SK-N-SH treated with all-trans-retinoic acid at 6 μM for 48 hours (cell line): Measurements from ENCODE around the gene CDK14.

Source experiments
- ATAC-seq: fragments of 200-7000 bp; cut with Tn5 transposase; 3 replicates; pipeline ENCODE4 v1.9.1; 2020; ENCODE audit warnings: mild to moderate bottlenecking, moderate library complexity
- CSDC2 ChIP-seq: fragments of 250-450 bp; sonication (Bioruptor Pico); IDR thresholded peaks from 2 replicates; pipeline ENCODE4 v1.5.0; 2020; ENCODE audit warnings: mild to moderate bottlenecking, moderate library complexity
- ESRRG ChIP-seq: fragments of 250-450 bp; sonication (Bioruptor Pico); IDR thresholded peaks from 2 replicates; pipeline ENCODE4 v1.6.1; 2021; ENCODE audit warnings: mild to moderate bottlenecking
- GLIS3 ChIP-seq: fragments of 250-450 bp; sonication (Bioruptor Pico); IDR thresholded peaks from 2 replicates; pipeline ENCODE4 v1.5.0; 2020; ENCODE audit warnings: mild to moderate bottlenecking, moderate library complexity
- ISL1 ChIP-seq: fragments of 250-450 bp; sonication (Bioruptor Pico); IDR thresholded peaks from 2 replicates; pipeline ENCODE4 v2.1.2; 2022; ENCODE audit warnings: mild to moderate bottlenecking, moderate library complexity
- OSR1 ChIP-seq: fragments of 250-450 bp; sonication (Bioruptor Pico); IDR thresholded peaks from 2 replicates; pipeline ENCODE4 v1.8.0; 2022; ENCODE audit warnings: moderate library complexity, mild to moderate bottlenecking, inconsistent platforms
- PPARA ChIP-seq: fragments of 250-450 bp; sonication (Bioruptor Pico); IDR thresholded peaks from 2 replicates; pipeline ENCODE4 v1.5.0; 2020; ENCODE audit warnings: mild to moderate bottlenecking, borderline replicate concordance
- RARB ChIP-seq: fragments of 250-450 bp; sonication (Bioruptor Pico); IDR thresholded peaks from 2 replicates; pipeline ENCODE4 v1.8.0; 2021; ENCODE audit warnings: mild to moderate bottlenecking, moderate library complexity
- TCF4 ChIP-seq: fragments of 250-450 bp; sonication (Bioruptor Pico); IDR thresholded peaks from 2 replicates; pipeline ENCODE4 v1.8.0; 2021; ENCODE audit warnings: mild to moderate bottlenecking, moderate library complexity, borderline replicate concordance
- TOX ChIP-seq: fragments of 250-450 bp; sonication (Bioruptor Pico); IDR thresholded peaks from 2 replicates; pipeline ENCODE4 v1.8.0; 2021; ENCODE audit warnings: mild to moderate bottlenecking, moderate library complexity, borderline replicate concordance
- ZC3H10 ChIP-seq: fragments of 250-450 bp; sonication (Bioruptor Pico); IDR thresholded peaks from 2 replicates; pipeline ENCODE4 v1.5.1; 2021; ENCODE audit warnings: mild to moderate bottlenecking, moderate library complexity
- ZFP3 ChIP-seq: fragments of 250-450 bp; sonication (Bioruptor Pico); IDR thresholded peaks from 2 replicates; pipeline ENCODE4 v1.5.0; 2020; ENCODE audit warnings: mild to moderate bottlenecking, moderate library complexity
- ZFP30 ChIP-seq: fragments of 450-650 bp; formaldehyde crosslinking; IDR thresholded peaks from 2 replicates; pipeline ENCODE4 v1.5.0; 2022; ENCODE audit warnings: mild to moderate bottlenecking, moderate library complexity
- ZNF565 ChIP-seq: fragments of 450-650 bp; formaldehyde crosslinking; conservative IDR thresholded peaks from 2 replicates; pipeline ENCODE4 v1.5.0; 2020; ENCODE audit warnings: low read depth, mild to moderate bottlenecking, moderate library complexity
- ZNF70 ChIP-seq: fragments of 450-650 bp; formaldehyde crosslinking; IDR thresholded peaks from 2 replicates; pipeline ENCODE4 v1.5.0; 2020; ENCODE audit warnings: mild to moderate bottlenecking, moderate library complexity
- ZNF8 ChIP-seq: fragments of 450-650 bp; formaldehyde crosslinking; IDR thresholded peaks from 2 replicates; pipeline ENCODE4 v1.5.0; 2020; ENCODE audit warnings: mild to moderate bottlenecking, moderate library complexity
- TF ChIP-seq, protein P1 (sequence below): fragments of 250-450 bp; sonication (Bioruptor Pico); IDR thresholded peaks from 2 replicates; pipeline ENCODE4 v1.8.0; 2020; ENCODE audit warnings: mild to moderate bottlenecking, moderate library complexity, borderline replicate concordance
- TF ChIP-seq, protein P2 (sequence below): fragments of 250-450 bp; sonication (Bioruptor Pico); IDR thresholded peaks from 2 replicates; pipeline ENCODE4 v1.8.0; 2021; ENCODE audit warnings: low read depth, mild to moderate bottlenecking, moderate library complexity, borderline replicate concordance
- TF ChIP-seq, protein P3 (sequence below): fragments of 250-450 bp; sonication (Bioruptor Pico); IDR thresholded peaks from 2 replicates; pipeline ENCODE4 v1.5.0; 2020; ENCODE audit warnings: mild to moderate bottlenecking, moderate library complexity
- TF ChIP-seq, protein P4 (sequence below): fragments of 250-450 bp; sonication (Bioruptor Pico); IDR thresholded peaks from 2 replicates; pipeline ENCODE4 v1.5.1; 2021; ENCODE audit warnings: mild to moderate bottlenecking, moderate library complexity

CDK14 gene

DNA sequence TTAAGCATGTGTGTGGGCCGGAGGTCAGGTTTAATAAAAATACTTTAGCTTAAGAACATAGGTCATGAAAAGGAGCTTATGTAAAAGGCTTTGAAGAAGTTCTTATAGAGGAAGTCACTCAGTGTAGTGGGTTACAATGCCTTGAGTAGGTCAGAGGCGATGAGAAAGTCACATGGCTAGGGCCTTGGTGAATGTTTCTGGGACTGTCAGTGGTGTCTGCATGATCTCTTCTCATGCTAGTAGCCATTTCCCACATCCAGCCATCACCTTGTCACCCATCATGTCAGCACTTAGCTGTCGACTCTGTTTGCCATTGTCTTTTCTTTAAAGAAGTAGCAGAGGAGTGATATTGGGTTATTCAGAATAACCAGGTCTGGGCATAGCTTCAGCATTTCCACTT, 236.6 kb downstream of the CDK14 start:
- TF ChIP-seq ZFP3 (CRISPR knock-in tag): no peak
- TF ChIP-seq, protein P1, sequence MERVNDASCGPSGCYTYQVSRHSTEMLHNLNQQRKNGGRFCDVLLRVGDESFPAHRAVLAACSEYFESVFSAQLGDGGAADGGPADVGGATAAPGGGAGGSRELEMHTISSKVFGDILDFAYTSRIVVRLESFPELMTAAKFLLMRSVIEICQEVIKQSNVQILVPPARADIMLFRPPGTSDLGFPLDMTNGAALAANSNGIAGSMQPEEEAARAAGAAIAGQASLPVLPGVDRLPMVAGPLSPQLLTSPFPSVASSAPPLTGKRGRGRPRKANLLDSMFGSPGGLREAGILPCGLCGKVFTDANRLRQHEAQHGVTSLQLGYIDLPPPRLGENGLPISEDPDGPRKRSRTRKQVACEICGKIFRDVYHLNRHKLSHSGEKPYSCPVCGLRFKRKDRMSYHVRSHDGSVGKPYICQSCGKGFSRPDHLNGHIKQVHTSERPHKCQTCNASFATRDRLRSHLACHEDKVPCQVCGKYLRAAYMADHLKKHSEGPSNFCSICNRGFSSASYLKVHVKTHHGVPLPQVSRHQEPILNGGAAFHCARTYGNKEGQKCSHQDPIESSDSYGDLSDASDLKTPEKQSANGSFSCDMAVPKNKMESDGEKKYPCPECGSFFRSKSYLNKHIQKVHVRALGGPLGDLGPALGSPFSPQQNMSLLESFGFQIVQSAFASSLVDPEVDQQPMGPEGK (CRISPR knock-in tag): no peak
- TF ChIP-seq ISL1: no peak
- TF ChIP-seq, protein P2, sequence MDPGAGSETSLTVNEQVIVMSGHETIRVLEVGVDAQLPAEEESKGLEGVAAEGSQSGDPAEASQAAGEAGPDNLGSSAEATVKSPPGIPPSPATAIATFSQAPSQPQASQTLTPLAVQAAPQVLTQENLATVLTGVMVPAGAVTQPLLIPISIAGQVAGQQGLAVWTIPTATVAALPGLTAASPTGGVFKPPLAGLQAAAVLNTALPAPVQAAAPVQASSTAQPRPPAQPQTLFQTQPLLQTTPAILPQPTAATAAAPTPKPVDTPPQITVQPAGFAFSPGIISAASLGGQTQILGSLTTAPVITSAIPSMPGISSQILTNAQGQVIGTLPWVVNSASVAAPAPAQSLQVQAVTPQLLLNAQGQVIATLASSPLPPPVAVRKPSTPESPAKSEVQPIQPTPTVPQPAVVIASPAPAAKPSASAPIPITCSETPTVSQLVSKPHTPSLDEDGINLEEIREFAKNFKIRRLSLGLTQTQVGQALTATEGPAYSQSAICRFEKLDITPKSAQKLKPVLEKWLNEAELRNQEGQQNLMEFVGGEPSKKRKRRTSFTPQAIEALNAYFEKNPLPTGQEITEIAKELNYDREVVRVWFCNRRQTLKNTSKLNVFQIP: no peak
- no peak for TF ChIP-seq TOX (CRISPR knock-in tag)
- no peak for TF ChIP-seq ZNF70 (CRISPR knock-in tag)
- TF ChIP-seq PPARA (CRISPR knock-in tag): no peak
- no peak for TF ChIP-seq TCF4 (CRISPR knock-in tag)
- TF ChIP-seq ZNF565 (CRISPR knock-in tag): no peak
- TF ChIP-seq RARB (CRISPR knock-in tag): no peak
- TF ChIP-seq GLIS3 (CRISPR knock-in tag): no peak
- TF ChIP-seq, protein P3, sequence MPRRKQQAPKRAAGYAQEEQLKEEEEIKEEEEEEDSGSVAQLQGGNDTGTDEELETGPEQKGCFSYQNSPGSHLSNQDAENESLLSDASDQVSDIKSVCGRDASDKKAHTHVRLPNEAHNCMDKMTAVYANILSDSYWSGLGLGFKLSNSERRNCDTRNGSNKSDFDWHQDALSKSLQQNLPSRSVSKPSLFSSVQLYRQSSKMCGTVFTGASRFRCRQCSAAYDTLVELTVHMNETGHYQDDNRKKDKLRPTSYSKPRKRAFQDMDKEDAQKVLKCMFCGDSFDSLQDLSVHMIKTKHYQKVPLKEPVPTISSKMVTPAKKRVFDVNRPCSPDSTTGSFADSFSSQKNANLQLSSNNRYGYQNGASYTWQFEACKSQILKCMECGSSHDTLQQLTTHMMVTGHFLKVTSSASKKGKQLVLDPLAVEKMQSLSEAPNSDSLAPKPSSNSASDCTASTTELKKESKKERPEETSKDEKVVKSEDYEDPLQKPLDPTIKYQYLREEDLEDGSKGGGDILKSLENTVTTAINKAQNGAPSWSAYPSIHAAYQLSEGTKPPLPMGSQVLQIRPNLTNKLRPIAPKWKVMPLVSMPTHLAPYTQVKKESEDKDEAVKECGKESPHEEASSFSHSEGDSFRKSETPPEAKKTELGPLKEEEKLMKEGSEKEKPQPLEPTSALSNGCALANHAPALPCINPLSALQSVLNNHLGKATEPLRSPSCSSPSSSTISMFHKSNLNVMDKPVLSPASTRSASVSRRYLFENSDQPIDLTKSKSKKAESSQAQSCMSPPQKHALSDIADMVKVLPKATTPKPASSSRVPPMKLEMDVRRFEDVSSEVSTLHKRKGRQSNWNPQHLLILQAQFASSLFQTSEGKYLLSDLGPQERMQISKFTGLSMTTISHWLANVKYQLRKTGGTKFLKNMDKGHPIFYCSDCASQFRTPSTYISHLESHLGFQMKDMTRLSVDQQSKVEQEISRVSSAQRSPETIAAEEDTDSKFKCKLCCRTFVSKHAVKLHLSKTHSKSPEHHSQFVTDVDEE (CRISPR knock-in tag): no peak
- TF ChIP-seq CSDC2 (CRISPR knock-in tag): no peak
- TF ChIP-seq, protein P4, sequence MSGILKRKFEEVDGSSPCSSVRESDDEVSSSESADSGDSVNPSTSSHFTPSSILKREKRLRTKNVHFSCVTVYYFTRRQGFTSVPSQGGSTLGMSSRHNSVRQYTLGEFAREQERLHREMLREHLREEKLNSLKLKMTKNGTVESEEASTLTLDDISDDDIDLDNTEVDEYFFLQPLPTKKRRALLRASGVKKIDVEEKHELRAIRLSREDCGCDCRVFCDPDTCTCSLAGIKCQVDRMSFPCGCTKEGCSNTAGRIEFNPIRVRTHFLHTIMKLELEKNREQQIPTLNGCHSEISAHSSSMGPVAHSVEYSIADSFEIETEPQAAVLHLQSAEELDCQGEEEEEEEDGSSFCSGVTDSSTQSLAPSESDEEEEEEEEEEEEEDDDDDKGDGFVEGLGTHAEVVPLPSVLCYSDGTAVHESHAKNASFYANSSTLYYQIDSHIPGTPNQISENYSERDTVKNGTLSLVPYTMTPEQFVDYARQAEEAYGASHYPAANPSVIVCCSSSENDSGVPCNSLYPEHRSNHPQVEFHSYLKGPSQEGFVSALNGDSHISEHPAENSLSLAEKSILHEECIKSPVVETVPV (CRISPR knock-in tag): no peak
- TF ChIP-seq ESRRG: no peak
- no peak for TF ChIP-seq ZC3H10 (CRISPR knock-in tag)
- no peak for TF ChIP-seq ZFP30 (CRISPR knock-in tag)
- ATAC-seq: no peak

DNA sequence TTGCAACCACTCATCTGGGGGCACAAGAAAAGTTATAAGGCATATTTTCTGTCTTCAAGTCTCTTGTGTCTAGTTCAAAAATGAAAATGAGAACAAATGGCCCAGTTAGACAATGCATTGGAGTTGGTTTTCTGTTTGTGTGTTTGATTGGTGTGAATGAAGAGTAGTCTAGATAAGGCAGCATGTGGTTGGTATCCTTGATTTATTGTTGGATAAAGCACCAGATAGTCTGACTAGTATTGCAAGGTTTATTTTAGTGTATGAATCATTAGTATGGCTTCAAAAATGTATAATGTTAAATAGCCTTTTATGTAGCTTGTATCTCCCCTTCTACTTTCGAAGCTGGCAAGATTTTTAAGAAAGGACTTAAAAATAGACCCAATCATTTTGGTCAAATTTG, 237.3 kb downstream of the CDK14 start:
- ATAC-seq: no peak
- peak; percentile 10; the same call in 1 of the 2 replicates for TF ChIP-seq ISL1
- TF ChIP-seq OSR1: no peak
- TF ChIP-seq ZFP3 (CRISPR knock-in tag): no peak
- TF ChIP-seq, all 23 proteins: peak for 1

DNA sequence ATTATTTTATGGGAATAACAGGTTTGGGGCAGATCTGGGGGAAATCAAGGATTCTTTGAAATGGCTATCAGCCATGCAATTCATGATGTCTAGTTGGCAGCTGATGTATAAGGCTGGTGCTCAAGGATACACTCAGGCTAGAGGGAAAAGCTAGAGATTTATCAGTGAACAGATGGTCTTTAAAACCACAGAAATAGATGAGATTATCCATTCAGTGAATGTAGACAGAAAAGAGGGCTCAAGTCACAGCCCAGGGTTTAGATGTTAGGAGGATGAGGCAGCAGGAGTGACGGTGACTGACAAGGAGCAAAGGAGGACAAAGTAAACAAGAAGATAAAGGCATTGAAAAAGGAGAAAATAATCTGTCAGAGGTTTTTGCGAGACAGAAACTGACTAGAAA, 238.7 kb downstream of the CDK14 start:
- ATAC-seq: peak; percentile 82
- TF ChIP-seq, protein P1 (CRISPR knock-in tag): no peak
- TF ChIP-seq ZNF8 (CRISPR knock-in tag): no peak
- no peak for TF ChIP-seq ESRRG
- no peak for TF ChIP-seq ZFP3 (CRISPR knock-in tag)
- TF ChIP-seq, protein P3 (CRISPR knock-in tag): no peak
- TF ChIP-seq, protein P4 (CRISPR knock-in tag): no peak
- TF ChIP-seq CSDC2 (CRISPR knock-in tag): no peak
- no peak for TF ChIP-seq ZFP30 (CRISPR knock-in tag)
- no peak for TF ChIP-seq ZC3H10 (CRISPR knock-in tag)
- no peak for TF ChIP-seq TOX (CRISPR knock-in tag)
- TF ChIP-seq, all 23 proteins: peak for 0
